Stimulated activated CD4-positive, alpha-beta T cell treated with anti-CD3 and anti-CD28 coated beads, Interleukin-2, amount 100 ng/mL, for 4 hours (primary cell): ENCODE results near the gene PREPL.
"Not testable (repeated sequence)": the region's sequence is repeated elsewhere in the genome, so short reads cannot be mapped to it uniquely, and the experiment has no call there.

ENCODE experiments used
- DNase-seq: peaks from one replicate; pipeline ENCODE4 v3.0.0-alpha.2; 2020; ENCODE audit warnings: low read depth

Gene PREPL

GRCh38 chr2:44348400-44348799 is 12.9 kb downstream of the PREPL start:
- DNase-seq, result no peak

- DNase-seq, result no peak
Observed at GRCh38 chr2:44347526-44347925, 13.8 kb downstream of the PREPL start.

- DNase-seq, result no peak
Observed at GRCh38 chr2:44342854-44343253, 18.4 kb downstream of the PREPL start.

- no peak for DNase-seq
Observed at GRCh38 chr2:44335806-44336538, 25.3 kb downstream of the PREPL start.

- no peak for DNase-seq
Observed at GRCh38 chr2:44333994-44334393, 27.3 kb downstream of the PREPL start.

- DNase-seq, result no peak
Observed at GRCh38 chr2:44330801-44331200, 30.5 kb downstream of the PREPL start.

- no peak for DNase-seq
Observed at GRCh38 chr2:44329343-44329742, 32.0 kb downstream of the PREPL start.

GRCh38 chr2:44328750-44329149 is 32.5 kb downstream of the PREPL start:
- DNase-seq, result no peak

- DNase-seq, result no peak
Observed at GRCh38 chr2:44326548-44327264, 34.6 kb downstream of the PREPL start.

GRCh38 chr2:44325897-44326296 is 35.4 kb downstream of the PREPL start:
- no peak for DNase-seq

GRCh38 chr2:44324971-44325426 is 36.3 kb downstream of the PREPL start:
- no peak for DNase-seq

GRCh38 chr2:44321360-44321759 is 39.9 kb downstream of the PREPL start:
- no peak for DNase-seq

- no peak for DNase-seq
Observed at GRCh38 chr2:44320832-44321231, 40.5 kb downstream of the PREPL start.

GRCh38 chr2:44315945-44316344 is 45.3 kb downstream of the PREPL start:
- DNase-seq, result no peak

GRCh38 chr2:44314362-44314761 is 46.9 kb downstream of the PREPL start:
- no peak for DNase-seq

GRCh38 chr2:44310287-44310686 is 51.0 kb downstream of the PREPL start:
- DNase-seq, result no peak

- no peak for DNase-seq
Observed at GRCh38 chr2:44305882-44306281, 55.4 kb downstream of the PREPL start.

GRCh38 chr2:44304258-44304657 is 57.0 kb downstream of the PREPL start:
- DNase-seq, result no peak

- not testable (repeated sequence) for DNase-seq
Observed at GRCh38 chr2:44303766-44304165, 57.5 kb downstream of the PREPL start.

- DNase-seq, result no peak
Observed at GRCh38 chr2:44301111-44301510, 60.2 kb downstream of the PREPL start.

- no peak for DNase-seq
Observed at GRCh38 chr2:44299635-44300034, 61.7 kb downstream of the PREPL start.

GRCh38 chr2:44297431-44297830 is 63.9 kb downstream of the PREPL start:
- DNase-seq, result no peak

- no peak for DNase-seq
Observed at GRCh38 chr2:44296653-44297052, 64.6 kb downstream of the PREPL start.
